Effector memory CD8-positive, alpha-beta T cell (primary cell): ENCODE data around the gene ATP2B2.

Source experiments
- ATAC-seq: fragments of 150-1000 bp; cut with Tn5 transposase; replicated peaks from 2 replicates; pipeline ENCODE4 v1.10.0; 2021; ENCODE audit warnings: mild to moderate bottlenecking, moderate library complexity
- DNase-seq, 3 experiments: peaks; one replicate each; pipeline ENCODE4 v3.0.0; 2021
- H3K27ac Mint-ChIP-seq, 2 donors: one replicate each; pipeline ENCODE4 v1.8.0; 2022; ENCODE audit warnings: mild to moderate bottlenecking in 2 of 2, mixed read lengths in 2 of 2, moderate library complexity in 2 of 2
- H3K27me3 Mint-ChIP-seq, 2 donors: one replicate each; pipeline ENCODE4 v1.8.0; 2022; ENCODE audit warnings: mixed read lengths in 2 of 2
- H3K36me3 Mint-ChIP-seq: one replicate; pipeline ENCODE4 v1.8.0; 2022; ENCODE audit warnings: mild to moderate bottlenecking, moderate library complexity, mixed read lengths; ENCODE audit not compliant: insufficient read depth
- H3K4me1 Mint-ChIP-seq, 2 donors: one replicate each; pipeline ENCODE4 v1.8.0; 2022; ENCODE audit warnings: low read depth in 2 of 2, mixed read lengths in 2 of 2
- H3K4me3 Mint-ChIP-seq, 2 donors: one replicate each; pipeline ENCODE4 v1.8.0; 2022; ENCODE audit warnings: mild to moderate bottlenecking in 2 of 2, mixed read lengths in 2 of 2, moderate library complexity in 2 of 2
- H3K9me3 Mint-ChIP-seq, 2 donors: one replicate each; pipeline ENCODE4 v1.8.0; 2022; ENCODE audit warnings: mixed read lengths in 2 of 2

The ATP2B2 gene

DNA sequence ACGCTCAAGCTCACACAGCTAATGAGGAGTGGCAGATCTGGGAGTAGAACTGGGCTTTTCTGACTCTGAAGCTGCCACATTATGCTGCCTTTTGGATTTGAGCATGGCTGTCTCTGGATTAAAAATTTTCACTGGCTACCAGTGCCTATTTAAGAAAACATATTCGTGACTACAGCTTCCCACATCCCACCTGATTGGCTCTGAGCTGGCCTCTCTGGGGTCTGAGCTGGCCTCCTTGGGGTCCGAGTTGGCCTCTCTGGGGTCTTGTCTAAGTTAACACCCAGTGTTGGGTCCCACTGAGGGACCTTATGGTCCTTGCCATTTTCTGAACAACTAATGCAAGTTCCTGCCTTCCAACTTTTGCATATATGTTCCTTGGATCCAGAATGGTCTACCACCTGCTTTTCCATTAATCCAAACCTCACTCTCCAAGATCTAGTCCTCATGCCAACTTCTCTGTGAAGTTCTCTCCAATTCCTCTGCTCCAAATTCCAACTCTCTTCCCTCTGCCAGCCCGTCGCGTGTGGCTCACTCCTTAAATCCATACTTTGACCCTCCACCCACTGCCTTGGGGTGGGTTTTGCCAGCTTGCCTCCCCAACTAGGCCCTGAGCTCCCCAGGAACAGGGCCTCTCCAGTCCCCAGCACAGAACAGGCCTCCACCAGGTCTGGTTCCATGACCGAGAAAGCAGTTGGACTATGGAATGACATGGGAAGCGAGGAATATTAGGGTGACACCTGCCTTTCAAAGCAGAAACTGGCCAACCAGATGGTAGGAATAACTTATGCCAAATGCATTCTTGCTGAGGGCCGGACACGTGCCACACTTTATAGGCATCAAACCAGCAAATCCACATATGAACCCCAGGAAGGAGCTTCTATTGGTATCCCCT is 42.5 kb downstream of the ATP2B2 start:
- no peak overlapping the region for H3K27ac Mint-ChIP-seq
- ATAC-seq (no peak), DNase-seq (no peak)
- H3K36me3 Mint-ChIP-seq: no peaks in the 10 kb centered on the region
- no peaks in the 10 kb centered on the region for H3K4me1 Mint-ChIP-seq
- peaks cover 8 to 15% of the 10 kb centered on the region in 2 donors for H3K27me3 Mint-ChIP-seq
- no peaks in the 10 kb centered on the region for H3K9me3 Mint-ChIP-seq
- no peak overlapping the region for H3K4me3 Mint-ChIP-seq

DNA sequence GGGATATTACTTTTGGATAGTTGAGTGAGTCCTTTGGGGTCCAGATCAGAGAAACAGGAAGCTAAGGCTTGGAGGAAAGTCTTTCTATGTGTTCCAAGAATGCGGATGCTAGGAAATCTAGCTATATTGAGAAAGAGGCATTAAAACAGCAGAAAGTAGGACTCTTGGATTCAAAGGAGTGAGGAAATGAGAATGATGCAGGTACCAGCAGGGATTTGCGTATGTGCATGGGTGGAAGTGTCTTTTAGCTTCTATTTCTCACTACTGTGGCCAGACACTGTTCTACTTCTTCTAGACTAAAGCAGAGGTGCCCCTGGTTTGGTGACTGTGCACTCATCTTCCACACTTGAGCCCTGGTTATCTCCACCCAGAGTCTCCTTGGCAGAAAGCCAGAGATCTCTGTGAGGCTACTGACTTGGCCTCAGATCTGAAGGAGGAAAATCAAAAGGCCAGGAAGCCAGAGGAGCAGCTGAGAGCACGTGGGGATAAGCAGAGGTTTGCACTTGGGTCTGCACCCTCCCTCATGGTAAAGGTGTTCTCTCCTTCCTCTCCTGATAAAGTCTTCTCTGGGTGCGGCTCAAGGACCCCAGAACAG is 44.3 kb downstream of the ATP2B2 start:
- H3K27ac Mint-ChIP-seq: no peak overlapping the region
- H3K4me3 Mint-ChIP-seq: no peak overlapping the region
- no peak for ATAC-seq
- H3K9me3 Mint-ChIP-seq: no peaks in the 10 kb centered on the region
- H3K27me3 Mint-ChIP-seq: peaks cover 9 to 20% of the 10 kb centered on the region in 2 donors
- H3K36me3 Mint-ChIP-seq: no peaks in the 10 kb centered on the region
- H3K4me1 Mint-ChIP-seq: no peaks in the 10 kb centered on the region
- DNase-seq: no peak

DNA sequence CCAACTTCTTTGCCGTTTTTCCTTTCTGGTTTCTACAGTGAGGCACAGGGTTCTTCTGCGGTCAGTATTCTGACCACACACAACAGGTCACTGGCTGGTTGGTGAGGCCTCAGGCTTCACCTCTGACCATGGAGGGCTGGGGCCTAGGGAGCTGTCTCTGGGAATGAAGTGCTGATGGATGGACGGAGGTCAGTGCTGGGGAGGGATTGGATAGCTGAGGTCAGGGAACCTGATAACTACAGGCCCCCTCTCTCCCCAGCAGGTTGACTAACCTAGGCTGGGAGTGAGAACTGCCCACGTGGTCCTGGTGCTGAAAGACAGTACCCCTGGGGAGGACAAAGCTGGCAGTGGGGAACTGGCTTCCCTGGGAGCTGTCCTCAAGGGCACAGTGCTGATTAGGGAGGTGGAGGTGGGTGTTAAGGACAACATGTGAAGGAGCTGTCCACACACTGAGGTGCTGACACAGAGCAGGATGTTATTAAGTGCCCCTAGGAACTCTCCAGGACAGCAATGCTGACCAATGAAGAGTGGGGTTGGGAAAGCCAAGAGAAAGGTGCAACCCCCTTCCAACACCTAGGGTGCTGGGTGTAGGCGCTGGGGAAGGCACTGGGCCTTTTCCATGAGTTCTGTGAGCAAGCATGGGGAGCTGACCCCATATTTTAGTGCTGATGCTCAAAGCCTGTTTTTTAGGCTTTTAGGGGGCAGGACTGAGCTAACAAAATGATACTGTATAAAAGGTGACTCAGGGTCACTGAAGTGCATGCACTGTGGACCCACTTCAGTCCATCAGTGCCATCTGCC is 45.2 kb downstream of the ATP2B2 start:
- peak; percentile 94 for ATAC-seq
- Mint-ChIP-seq H3K27me3 (peaks cover 13 to 20% of the 10 kb centered on the region in 2 donors), H3K27ac (no peak overlapping the region), H3K4me1 (no peaks in the 10 kb centered on the region), H3K36me3 (no peaks in the 10 kb centered on the region), H3K9me3 (no peaks in the 10 kb centered on the region), H3K4me3 (no peak overlapping the region)
- DNase-seq: peak; percentile 43 to 57 (median 53)

DNA sequence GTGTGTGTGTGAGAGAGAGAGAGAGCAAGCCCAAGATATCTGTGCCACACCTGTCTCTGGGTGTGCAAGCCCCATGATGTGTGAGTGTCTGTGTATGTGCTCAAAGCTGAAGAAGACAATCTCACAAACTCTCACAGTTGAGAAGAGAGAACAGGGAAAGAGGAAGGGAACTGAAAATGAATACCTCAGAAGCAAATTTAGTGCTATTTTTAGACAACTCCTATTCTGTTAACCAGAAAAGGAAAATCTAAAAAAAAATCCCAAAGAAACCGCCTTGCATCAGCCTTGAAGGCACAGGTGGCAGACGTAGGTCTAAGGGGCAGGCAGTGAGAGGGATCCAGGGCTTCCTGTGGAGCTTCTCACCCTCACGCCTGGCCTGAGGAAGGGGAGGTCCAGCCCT is 47.8 kb downstream of the ATP2B2 start:
- H3K4me1 Mint-ChIP-seq: no peaks in the 10 kb centered on the region
- no peak overlapping the region for H3K4me3 Mint-ChIP-seq
- no peaks in the 10 kb centered on the region for H3K36me3 Mint-ChIP-seq
- no peak overlapping the region for H3K27ac Mint-ChIP-seq
- ATAC-seq: no peak
- no peak for DNase-seq
- peaks cover 20 to 31% of the 10 kb centered on the region in 2 donors for H3K27me3 Mint-ChIP-seq
- no peaks in the 10 kb centered on the region for H3K9me3 Mint-ChIP-seq

DNA sequence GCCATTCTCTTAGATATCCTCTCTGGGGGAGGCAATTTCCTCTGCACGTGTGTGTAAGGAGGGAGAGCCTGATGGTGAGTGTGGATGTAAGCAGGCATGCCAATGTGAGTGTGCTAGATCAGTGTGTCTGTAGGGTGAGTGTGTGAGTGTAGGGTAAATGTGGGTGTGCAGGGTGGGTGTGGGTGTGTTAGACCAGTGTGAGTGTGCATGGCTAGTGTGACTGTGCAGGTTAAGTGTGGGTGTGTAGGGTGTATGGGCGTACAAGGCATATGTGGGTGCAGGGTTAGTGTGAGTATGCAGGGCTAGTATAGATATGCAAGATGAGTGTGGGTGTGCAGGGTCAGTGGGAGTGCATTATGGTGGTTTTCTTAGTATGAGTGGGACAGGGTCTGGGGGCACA is 48.4 kb downstream of the ATP2B2 start:
- Mint-ChIP-seq H3K4me3 (no peak overlapping the region), H3K9me3 (no peaks in the 10 kb centered on the region), H3K36me3 (no peaks in the 10 kb centered on the region), H3K4me1 (no peaks in the 10 kb centered on the region), H3K27me3 (peaks cover 20 to 31% of the 10 kb centered on the region in 2 donors), H3K27ac (no peak overlapping the region)
- ATAC-seq (no peak), DNase-seq (no peak)

DNA sequence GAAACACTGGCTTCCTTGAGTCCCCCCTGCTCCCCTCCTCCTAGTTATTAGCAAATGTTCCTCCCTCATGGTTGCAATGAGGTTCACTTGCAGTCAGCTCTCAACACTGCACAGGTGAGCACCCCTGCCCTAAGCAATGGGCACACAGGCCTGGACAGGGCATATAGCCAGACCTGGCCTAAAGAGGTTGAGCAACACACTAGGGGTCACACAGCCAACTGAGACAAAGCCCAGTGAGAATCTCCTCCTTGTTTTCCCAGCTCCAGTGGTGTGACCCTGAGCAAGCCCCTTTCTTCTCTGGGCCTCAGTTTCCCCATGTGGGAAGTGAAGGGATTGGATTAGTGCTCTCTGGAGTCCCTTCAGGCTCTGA is 49.9 kb downstream of the ATP2B2 start:
- H3K27ac Mint-ChIP-seq: no peak overlapping the region
- H3K4me1 Mint-ChIP-seq: no peaks in the 10 kb centered on the region

DNA sequence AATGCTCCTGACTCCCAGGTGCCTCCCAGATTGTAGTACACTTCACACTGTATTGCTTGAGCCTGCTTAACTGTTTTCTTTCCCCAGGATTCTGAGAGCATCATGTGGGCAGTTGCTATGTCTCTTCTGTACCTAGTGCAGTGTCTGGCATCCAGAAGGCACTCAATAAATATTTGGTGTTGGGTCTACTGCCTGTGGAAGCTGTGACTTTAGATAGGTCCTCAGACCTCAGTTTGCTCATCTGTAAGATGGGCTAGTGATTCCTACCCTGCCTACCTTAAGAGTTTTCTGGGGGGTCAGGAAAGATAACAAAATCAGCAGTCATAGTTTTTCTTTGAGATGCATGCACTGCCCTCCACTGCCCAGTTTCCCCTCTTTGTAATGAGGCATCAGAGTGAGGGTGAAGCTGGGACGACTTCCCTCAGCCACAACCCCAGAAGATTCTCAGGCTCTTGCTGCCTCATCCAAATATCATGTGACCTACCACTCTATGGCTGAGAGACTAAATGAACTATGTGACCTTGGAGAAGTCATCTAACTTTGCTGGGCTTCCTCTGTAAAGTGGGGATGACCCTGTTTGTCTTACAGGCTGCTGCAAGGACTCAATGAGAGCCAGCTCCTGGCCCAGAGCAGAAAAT is 50.4 kb downstream of the ATP2B2 start:
- Mint-ChIP-seq H3K27me3 (peaks cover 24 to 47% of the 10 kb centered on the region in 2 donors), H3K27ac (no peak overlapping the region), H3K4me1 (no peaks in the 10 kb centered on the region), H3K4me3 (no peak overlapping the region), H3K9me3 (no peaks in the 10 kb centered on the region), H3K36me3 (no peaks in the 10 kb centered on the region)
- DNase-seq (no peak), ATAC-seq (no peak)

More for the DNA sequence above, 49.9 kb downstream of the ATP2B2 start:
- Mint-ChIP-seq H3K9me3 (no peaks in the 10 kb centered on the region), H3K27me3 (peaks cover 20 to 42% of the 10 kb centered on the region in 2 donors), H3K36me3 (no peaks in the 10 kb centered on the region), H3K4me3 (no peak overlapping the region)
- ATAC-seq (no peak), DNase-seq (no peak)

DNA sequence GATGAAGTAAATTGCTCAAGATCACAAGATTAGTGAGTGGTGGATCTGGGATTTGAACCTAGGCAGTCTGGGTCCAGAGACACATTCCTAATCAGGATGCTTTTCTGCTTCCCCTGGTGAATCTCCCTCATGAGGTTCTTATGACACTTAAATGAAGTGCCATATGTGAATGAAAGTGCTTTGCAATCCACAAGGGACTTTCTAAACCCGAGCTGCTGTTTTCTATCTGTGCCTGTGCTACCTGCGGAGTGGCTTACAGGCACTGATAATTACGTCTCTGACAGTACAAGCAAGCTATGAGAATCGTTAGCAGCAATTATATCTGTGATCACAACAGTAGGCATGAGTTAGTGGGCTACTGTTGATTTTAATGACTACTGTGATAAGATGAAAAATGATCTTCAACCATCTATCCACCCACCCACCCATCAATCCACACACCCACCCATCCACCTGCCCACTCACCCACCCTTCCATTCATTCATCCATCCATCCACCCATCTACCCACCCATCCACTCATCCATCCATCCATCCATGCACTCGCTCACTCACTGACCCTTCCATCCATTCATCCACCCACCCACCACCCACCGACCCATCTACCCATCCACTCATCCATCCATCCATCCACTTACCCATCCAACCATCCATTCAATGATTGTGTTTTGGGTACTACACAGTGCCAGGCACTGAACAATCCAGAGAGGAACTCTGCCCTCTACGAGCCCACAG is 51.8 kb downstream of the ATP2B2 start:
- no peak overlapping the region for H3K4me3 Mint-ChIP-seq
- H3K9me3 Mint-ChIP-seq: no peaks in the 10 kb centered on the region
- no peaks in the 10 kb centered on the region for H3K4me1 Mint-ChIP-seq
- H3K27ac Mint-ChIP-seq: no peak overlapping the region
- DNase-seq (no peak), ATAC-seq (no peak)
- H3K27me3 Mint-ChIP-seq: peaks cover 27 to 52% of the 10 kb centered on the region in 2 donors
- H3K36me3 Mint-ChIP-seq: no peaks in the 10 kb centered on the region

DNA sequence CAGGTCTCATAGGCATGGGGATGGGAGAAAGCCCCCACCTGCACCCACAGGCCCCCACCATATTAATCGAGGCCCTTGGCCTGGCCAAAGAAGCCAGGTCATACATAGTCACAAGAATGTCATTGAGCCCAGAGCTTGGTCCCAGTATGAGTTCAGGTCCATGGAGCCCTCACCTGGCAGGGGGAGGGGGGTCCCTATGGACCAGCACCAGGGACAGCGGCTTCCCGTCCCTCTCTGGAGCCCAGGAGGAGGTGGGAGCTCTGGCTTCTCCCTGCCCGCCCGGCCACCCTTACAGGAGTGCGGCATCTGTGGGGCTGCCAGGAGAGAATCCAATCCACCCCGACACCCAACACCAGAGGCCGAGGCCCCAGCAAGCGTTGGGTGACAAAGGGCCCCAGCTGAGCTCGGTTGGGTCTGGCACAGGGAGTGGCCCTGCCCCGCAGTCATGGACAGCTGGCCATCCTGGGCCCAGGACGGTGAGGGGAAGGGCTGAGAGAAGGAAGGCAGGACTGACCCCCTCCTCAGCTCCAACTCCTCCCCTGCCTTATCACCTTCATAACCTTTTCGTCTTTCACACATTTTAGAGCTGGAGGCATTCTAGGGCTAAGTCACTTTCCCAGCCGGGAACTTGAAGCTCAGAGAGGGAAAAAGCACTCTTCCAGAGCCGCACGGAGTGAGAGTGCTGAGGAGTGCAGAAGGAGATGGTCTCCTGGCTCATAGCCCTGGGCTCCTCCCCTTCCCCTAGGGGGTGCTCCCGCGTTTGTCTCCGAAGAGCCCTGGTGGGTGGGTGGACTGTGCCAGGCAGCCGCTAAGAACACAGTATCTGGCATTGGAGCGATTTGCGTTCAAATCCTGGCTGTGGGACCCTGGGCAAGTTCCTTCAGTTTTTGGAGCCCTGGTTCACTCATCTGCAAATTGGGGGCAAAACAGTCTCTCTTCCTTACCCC is 54.6 kb downstream of the ATP2B2 start:
- Mint-ChIP-seq H3K27ac (no peak overlapping the region), H3K4me1 (no peaks in the 10 kb centered on the region), H3K9me3 (no peaks in the 10 kb centered on the region), H3K4me3 (no peak overlapping the region), H3K27me3 (peaks cover 17 to 32% of the 10 kb centered on the region in 2 donors), H3K36me3 (no peaks in the 10 kb centered on the region)
- no peak for DNase-seq
- ATAC-seq: no peak

DNA sequence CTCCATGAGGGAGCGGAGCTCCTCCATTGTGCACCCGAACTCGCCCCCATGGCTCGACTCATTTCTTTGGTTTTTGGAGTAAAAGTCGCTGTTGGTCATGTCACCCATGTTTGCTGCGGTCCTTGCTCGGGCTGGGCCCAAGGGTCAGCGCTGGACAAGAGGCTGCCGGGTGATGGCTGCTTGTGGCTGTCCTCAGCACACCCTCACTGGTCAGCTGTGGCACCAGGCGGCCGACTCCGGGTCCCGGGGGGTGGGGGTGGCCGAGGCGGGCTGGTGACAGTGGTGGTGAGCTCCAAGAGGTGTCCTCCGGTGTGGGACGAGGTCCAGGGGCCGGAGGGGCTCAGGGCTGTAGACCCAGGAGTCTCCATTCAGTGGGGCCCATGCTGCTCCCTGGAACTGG is 56.0 kb downstream of the ATP2B2 start:
- Mint-ChIP-seq H3K27me3 (peaks cover 14 to 35% of the 10 kb centered on the region in 2 donors), H3K4me1 (peaks cover 2 to 5% of the 10 kb centered on the region in 2 donors), H3K4me3 (no peak overlapping the region), H3K27ac (no peak overlapping the region), H3K36me3 (no peaks in the 10 kb centered on the region), H3K9me3 (no peaks in the 10 kb centered on the region)
- ATAC-seq: no peak
- DNase-seq: no peak

DNA sequence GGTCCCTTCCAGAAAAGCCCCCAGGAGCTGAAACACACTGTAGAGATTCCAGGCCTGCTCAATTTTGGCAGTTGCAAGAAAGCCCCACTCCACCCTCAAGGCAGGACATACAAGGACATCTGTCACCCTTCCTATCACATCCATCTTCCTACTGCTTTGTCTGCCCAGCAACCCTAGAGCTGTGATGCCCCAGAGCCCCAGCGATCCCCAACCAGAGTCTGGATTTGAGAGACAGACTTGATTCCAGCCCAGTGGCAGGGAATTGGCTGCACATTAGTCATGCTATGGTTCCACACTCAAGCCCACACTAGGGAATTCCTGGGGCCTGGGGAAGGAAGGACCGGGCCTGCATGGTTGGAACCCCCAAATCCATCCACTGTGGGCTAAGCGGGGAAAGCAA is 56.8 kb downstream of the ATP2B2 start:
- H3K4me1 Mint-ChIP-seq: peaks cover 4 to 7% of the 10 kb centered on the region in 2 donors
- DNase-seq (no peak), ATAC-seq (no peak)
- H3K27me3 Mint-ChIP-seq: peaks cover 8 to 31% of the 10 kb centered on the region in 2 donors
- H3K9me3 Mint-ChIP-seq: no peaks in the 10 kb centered on the region
- H3K4me3 Mint-ChIP-seq: no peak overlapping the region
- H3K27ac Mint-ChIP-seq: no peak overlapping the region
- H3K36me3 Mint-ChIP-seq: no peaks in the 10 kb centered on the region
